Measurements from ENCODE around the gene CABLES2.

Gene CABLES2

GRCh38 chr20:62444286-62444685 lies 37.2 kb upstream of the CABLES2 start:
- TF ChIP-seq CREB1 (IDR thresholded peaks at IDR 0.05; ENCODE audit: low read depth) (no peak), TEAD4 (IDR thresholded peaks at IDR 0.05) (no peak), MAX (IDR thresholded peaks at IDR 0.05) (no peak), RAD21 (IDR thresholded peaks at IDR 0.05; ENCODE audit: low read depth) (no peak), USF1 (IDR thresholded peaks at IDR 0.05) (no peak), EP300 (IDR thresholded peaks at IDR 0.05; ENCODE audit: borderline replicate concordance) (no peak), YY1 (IDR thresholded peaks at IDR 0.05; ENCODE audit: low read depth) (no peak), TCF12 (IDR thresholded peaks at IDR 0.05; ENCODE audit: low read depth) (no peak), FOXM1 (IDR thresholded peaks at IDR 0.05; ENCODE audit: borderline replicate concordance, low read depth) (no peak), REST (IDR thresholded peaks at IDR 0.05; ENCODE audit: low read depth) (no peak), EGR1 (IDR thresholded peaks at IDR 0.05) (no peak), ZBTB7A (IDR thresholded peaks at IDR 0.05; ENCODE audit: low read depth) (no peak), CEBPB (IDR thresholded peaks at IDR 0.05) (no peak)

- TF ChIP-seq ZBTB7A (IDR thresholded peaks at IDR 0.05; ENCODE audit: low read depth): no peak
- TF ChIP-seq NFIC (IDR thresholded peaks at IDR 0.05): no peak
- TF ChIP-seq EGR1 (IDR thresholded peaks at IDR 0.05): no peak
- TF ChIP-seq TAF1 (IDR thresholded peaks at IDR 0.05; ENCODE audit: low read depth): no peak
- no peak for TF ChIP-seq YY1 (IDR thresholded peaks at IDR 0.05; ENCODE audit: low read depth)
- TF ChIP-seq TCF12 (IDR thresholded peaks at IDR 0.05; ENCODE audit: low read depth): no peak
- no peak for TF ChIP-seq FOXM1 (IDR thresholded peaks at IDR 0.05; ENCODE audit: borderline replicate concordance, low read depth)
- TF ChIP-seq RAD21 (IDR thresholded peaks at IDR 0.05; ENCODE audit: low read depth): no peak
- TF ChIP-seq EP300 (IDR thresholded peaks at IDR 0.05; ENCODE audit: borderline replicate concordance): no peak
- no peak for TF ChIP-seq MAX (IDR thresholded peaks at IDR 0.05)
- TF ChIP-seq REST (IDR thresholded peaks at IDR 0.05; ENCODE audit: low read depth): no peak
- TF ChIP-seq CREB1 (IDR thresholded peaks at IDR 0.05; ENCODE audit: low read depth): no peak
- TF ChIP-seq TEAD4 (IDR thresholded peaks at IDR 0.05): no peak
- TF ChIP-seq USF1 (IDR thresholded peaks at IDR 0.05): no peak
Measured at GRCh38 chr20:62441987-62442539, 35.0 kb upstream of the CABLES2 start.

- TF ChIP-seq YY1 (IDR thresholded peaks at IDR 0.05; ENCODE audit: low read depth): no peak
- no peak for TF ChIP-seq MAX (IDR thresholded peaks at IDR 0.05)
- no peak for TF ChIP-seq RAD21 (IDR thresholded peaks at IDR 0.05; ENCODE audit: low read depth)
- no peak for TF ChIP-seq CEBPB (IDR thresholded peaks at IDR 0.05)
- no peak for TF ChIP-seq TEAD4 (IDR thresholded peaks at IDR 0.05)
- TF ChIP-seq TAF1 (IDR thresholded peaks at IDR 0.05; ENCODE audit: low read depth): no peak
Measured at GRCh38 chr20:62439218-62439617, 32.1 kb upstream of the CABLES2 start.

- TF ChIP-seq YY1 (IDR thresholded peaks at IDR 0.05; ENCODE audit: low read depth) (no peak), EP300 (IDR thresholded peaks at IDR 0.05; ENCODE audit: borderline replicate concordance) (no peak), FOXM1 (IDR thresholded peaks at IDR 0.05; ENCODE audit: borderline replicate concordance, low read depth) (no peak), TAF1 (IDR thresholded peaks at IDR 0.05; ENCODE audit: low read depth) (no peak), REST (IDR thresholded peaks at IDR 0.05; ENCODE audit: low read depth) (no peak), NFIC (IDR thresholded peaks at IDR 0.05) (no peak), ZBTB7A (IDR thresholded peaks at IDR 0.05; ENCODE audit: low read depth) (no peak), CEBPB (IDR thresholded peaks at IDR 0.05) (no peak)
Measured at GRCh38 chr20:62437927-62438326, 30.8 kb upstream of the CABLES2 start.
